GM23338 (cell line): ENCODE data around the gene NEK4. TPM values are rescaled to one million over a fixed set of nuclear protein-coding genes. Genes with fewer than 3 reads are reported as not detected.

Experiments used
- ATAC-seq: fragments of 200-7000 bp; cut with Tn5 transposase; 3 replicates; pipeline ENCODE4 v1.9.1; 2020
- DNase-seq: peaks from one replicate; pipeline ENCODE4 v3.0.0-alpha.2; 2015; ENCODE audit warnings: low spot score
- H2AFZ ChIP-seq: fragments of 200-600 bp; sonication (generic); 2 replicates; pipeline ENCODE4 v1.8.0; 2016; ENCODE audit warnings: antibody characterized with exemption, mild to moderate bottlenecking, moderate library complexity
- H3F3A ChIP-seq: fragments of 200-600 bp; sonication (generic); replicated peaks from 2 replicates; pipeline ENCODE4 v1.8.0; 2017; ENCODE audit warnings: antibody characterized with exemption, mixed run types, low read depth
- H3K27ac ChIP-seq: fragments of 200-600 bp; sonication (generic); 2 replicates; pipeline ENCODE4 v1.6.1; 2016; ENCODE audit warnings: low read depth
- H3K27me3 ChIP-seq: fragments of 200-600 bp; sonication (generic); 2 replicates; pipeline ENCODE4 v1.8.0; 2016; ENCODE audit warnings: mild to moderate bottlenecking, mixed run types, moderate library complexity; ENCODE audit not compliant: insufficient read depth
- H3K36me3 ChIP-seq: fragments of 200-600 bp; sonication (generic); 2 replicates; pipeline ENCODE4 v1.8.0; 2016; ENCODE audit warnings: mild to moderate bottlenecking; ENCODE audit not compliant: insufficient read depth
- H3K4me1 ChIP-seq: fragments of 200-600 bp; sonication (generic); 2 replicates; pipeline ENCODE4 v1.8.0; 2016; ENCODE audit warnings: mild to moderate bottlenecking, moderate library complexity; ENCODE audit not compliant: insufficient read depth
- H3K4me2 ChIP-seq: fragments of 200-600 bp; sonication (generic); 2 replicates; pipeline ENCODE4 v1.7.1; 2017; ENCODE audit warnings: mixed run types
- H3K4me3 ChIP-seq: fragments of 200-600 bp; sonication (generic); 2 replicates; pipeline ENCODE4 v1.6.1; 2016; ENCODE audit warnings: mixed run types
- H3K79me2 ChIP-seq: fragments of 200-600 bp; sonication (generic); replicated peaks from 2 replicates; pipeline ENCODE4 v1.8.0; 2017; ENCODE audit warnings: mild to moderate bottlenecking; ENCODE audit not compliant: insufficient read depth
- H3K9me2 ChIP-seq: fragments of 200-600 bp; sonication (generic); 2 replicates; pipeline ENCODE4 v1.8.0; 2017; ENCODE audit not compliant: insufficient read depth
- H4K20me1 ChIP-seq: fragments of 200-600 bp; sonication (generic); replicated peaks from 2 replicates; pipeline ENCODE4 v1.8.0; 2017; ENCODE audit warnings: mild to moderate bottlenecking; ENCODE audit not compliant: insufficient read depth
- H3K27ac Mint-ChIP-seq: 2 replicates; pipeline ENCODE4 v1.8.0; 2020; ENCODE audit warnings: inconsistent platforms, mild to moderate bottlenecking, moderate library complexity, mixed read lengths
- H3K27me3 Mint-ChIP-seq: 3 replicates; pipeline ENCODE4 v1.8.0; 2022; ENCODE audit warnings: low read depth, mild to moderate bottlenecking, moderate library complexity, mixed read lengths, inconsistent platforms; ENCODE audit not compliant: insufficient read depth, poor library complexity
- H3K36me3 Mint-ChIP-seq: 3 replicates; pipeline ENCODE4 v1.8.0; 2021; ENCODE audit warnings: low read depth, mild to moderate bottlenecking, inconsistent platforms, moderate library complexity, mixed read lengths
- H3K4me1 Mint-ChIP-seq: 3 replicates; pipeline ENCODE4 v1.8.0; 2020; ENCODE audit warnings: mild to moderate bottlenecking, inconsistent platforms, mixed read lengths
- H3K4me3 Mint-ChIP-seq: 3 replicates; pipeline ENCODE4 v1.8.0; 2021; ENCODE audit warnings: moderate library complexity, mild to moderate bottlenecking, inconsistent platforms, mixed read lengths
- H3K9me3 Mint-ChIP-seq: 3 replicates; pipeline ENCODE4 v1.8.0; 2020; ENCODE audit warnings: moderate library complexity, mild to moderate bottlenecking, inconsistent platforms, mixed read lengths
- CREB1 ChIP-seq: fragments of 250-450 bp; sonication (Bioruptor Pico); IDR thresholded peaks from 2 replicates; pipeline ENCODE4 v1.5.0; 2020; ENCODE audit warnings: low read depth, mild to moderate bottlenecking, moderate library complexity
- CTCF ChIP-seq, 2 experiments: fragments of 200-600 bp in 1 of 2; sonication (generic) in 1 of 2; conservative IDR thresholded peaks; 2 replicates each; pipeline versions ENCODE4 v1.5.1 to v1.6.1; 2016 to 2017; ENCODE audit warnings: antibody characterized with exemption in 2 of 2, low read depth in 2 of 2, mild to moderate bottlenecking in 2 of 2, moderate library complexity in 1 of 2
- ETS1 ChIP-seq: IDR thresholded peaks from 2 replicates; pipeline ENCODE4 v1.6.1; 2016; ENCODE audit warnings: antibody characterized with exemption
- EZH2 ChIP-seq: fragments of 200-600 bp; sonication (generic); IDR thresholded peaks from one replicate; pipeline ENCODE4 v1.8.0; 2017; ENCODE audit warnings: antibody characterized with exemption, mild to moderate bottlenecking, low read depth; ENCODE audit not compliant: unreplicated experiment
- EZH2phosphoT487 ChIP-seq: fragments of 200-600 bp; sonication (generic); IDR thresholded peaks from one replicate; pipeline ENCODE4 v1.8.1; 2018; ENCODE audit warnings: antibody characterized with exemption; ENCODE audit not compliant: unreplicated experiment
- JUNB ChIP-seq: IDR thresholded peaks from one replicate; pipeline ENCODE4 v1.6.1; 2016; ENCODE audit warnings: antibody characterized with exemption; ENCODE audit not compliant: unreplicated experiment
- NANOG ChIP-seq: IDR thresholded peaks from 2 replicates; pipeline ENCODE4 v1.6.1; 2016; ENCODE audit warnings: antibody characterized with exemption, borderline replicate concordance
- REST ChIP-seq: IDR thresholded peaks from one replicate; pipeline ENCODE4 v1.6.1; 2018; ENCODE audit warnings: antibody characterized with exemption; ENCODE audit not compliant: unreplicated experiment
- STAT1 ChIP-seq: IDR thresholded peaks from one replicate; pipeline ENCODE4 v1.6.1; 2016; ENCODE audit warnings: antibody characterized with exemption; ENCODE audit not compliant: unreplicated experiment
- ZNF462 ChIP-seq: fragments of 250-450 bp; sonication (Bioruptor Pico); IDR thresholded peaks from 2 replicates; pipeline ENCODE4 v1.5.0; 2020; ENCODE audit warnings: mild to moderate bottlenecking, moderate library complexity
- polyA plus RNA-seq: library from polyadenylated mRNA; unstranded; fragments of >200 nt; fragmentation: Nextera tagmentation; extraction: Ambion mirVana; gene quantifications from 2 replicates; pipeline ENCODE4 v1.2.1, GENCODE V29; 2016
- total RNA-seq: library from RNA; depleted of rRNA; stranded (reverse); fragments of >200 nt; shearing (Covaris generic); gene quantifications from 2 replicates; pipeline ENCODE4 v1.2.3, GENCODE V29; 2014

NEK4 gene
- total and polyA plus RNA-seq, 2 experiments from 2014 or later: 8.6 to 42.7 TPM

GRCh38 chr3:52660046-52660445 is 110.7 kb downstream of the NEK4 start:
- peaks cover 2% of the 10 kb centered on the region for H3K27me3 Mint-ChIP-seq
- TF ChIP-seq JUNB (no peak), CTCF (conservative IDR thresholded peaks at IDR 0.05; ENCODE audit: low read depth in 2 of 2) (no peak), ZNF462 (CRISPR knock-in tag) (no peak), REST (no peak), CREB1 (no peak), EZH2 (no peak), ETS1 (no peak), STAT1 (no peak), NANOG (no peak), EZH2phosphoT487 (no peak)
- Histone ChIP-seq H3K36me3 (peaks cover 50% of the 10 kb centered on the region), H3K4me3 (no peak overlapping the region), H3K27me3 (no peaks in the 10 kb centered on the region), H3K9me2 (no peaks in the 10 kb centered on the region), H2AFZ (no peak overlapping the region), H4K20me1 (no peaks in the 10 kb centered on the region; the same call in 1 of the 2 replicates), H3F3A (no peaks in the 10 kb centered on the region), H3K79me2 (no peaks in the 10 kb centered on the region), H3K4me2 (no peak overlapping the region), H3K4me1 (no peaks in the 10 kb centered on the region), H3K27ac (no peak overlapping the region)
- no peak for ATAC-seq
- H3K4me3 Mint-ChIP-seq: no peak overlapping the region
- H3K36me3 Mint-ChIP-seq: peaks cover 65% of the 10 kb centered on the region
- H3K27ac Mint-ChIP-seq: no peak overlapping the region
- H3K9me3 Mint-ChIP-seq: no peaks in the 10 kb centered on the region
- H3K4me1 Mint-ChIP-seq: peaks cover 4% of the 10 kb centered on the region; the same call in 2 of the 3 replicates
- DNase-seq: no peak
